NCI-H2196 (cell line): ENCODE results near the gene TIGD3.
"Not testable (repeated sequence)": the region's sequence is repeated elsewhere in the genome, so short reads cannot be mapped to it uniquely, and the experiment has no call there.

ENCODE experiments used
- DNase-seq: peaks from one replicate; lab custom pipeline; 2025; ENCODE audit not compliant: unreplicated experiment; lab: John Stamatoyannopoulos, UW

The TIGD3 gene

GRCh38 chr11:65325435-65325834 is 29.1 kb upstream of the TIGD3 start:
- DNase-seq, result no peak

- DNase-seq, result no peak
Observed at GRCh38 chr11:65327021-65327420, 27.5 kb upstream of the TIGD3 start.

- no peak for DNase-seq
Observed at GRCh38 chr11:65329478-65329877, 25.1 kb upstream of the TIGD3 start.

GRCh38 chr11:65329944-65330403 is 24.6 kb upstream of the TIGD3 start:
- peak; percentile 93 for DNase-seq

- no peak for DNase-seq
Observed at GRCh38 chr11:65330544-65330943, 24.0 kb upstream of the TIGD3 start.

GRCh38 chr11:65332591-65332990 is 22.0 kb upstream of the TIGD3 start:
- DNase-seq, result not testable (repeated sequence)

GRCh38 chr11:65334696-65335295 is 19.8 kb upstream of the TIGD3 start:
- no peak for DNase-seq

- no peak for DNase-seq
Observed at GRCh38 chr11:65338676-65339075, 15.9 kb upstream of the TIGD3 start.

- no peak for DNase-seq
Observed at GRCh38 chr11:65340226-65340625, 14.3 kb upstream of the TIGD3 start.

GRCh38 chr11:65341856-65342255 is 12.7 kb upstream of the TIGD3 start:
- DNase-seq, result no peak

- DNase-seq, result no peak
Observed at GRCh38 chr11:65351511-65351910, 3.0 kb upstream of the TIGD3 start.

- DNase-seq, result peak; percentile 7
Observed at GRCh38 chr11:65352783-65353182, 1.8 kb upstream of the TIGD3 start.

- no peak for DNase-seq
Observed at GRCh38 chr11:65353376-65353775, 1.2 kb upstream of the TIGD3 start.

- no peak for DNase-seq
Observed at GRCh38 chr11:65353900-65354264, 669 bp upstream of the TIGD3 start.

GRCh38 chr11:65355013-65355775 is 643 bp downstream of the TIGD3 start:
- peak; percentile 59 for DNase-seq

- DNase-seq, result no peak
Observed at GRCh38 chr11:65355776-65356393, 1.3 kb downstream of the TIGD3 start.

- no peak for DNase-seq
Observed at GRCh38 chr11:65356394-65356972, 1.9 kb downstream of the TIGD3 start.

- no peak for DNase-seq
Observed at GRCh38 chr11:65357856-65358356, 3.4 kb downstream of the TIGD3 start.

GRCh38 chr11:65362320-65362931 is 7.9 kb downstream of the TIGD3 start:
- no peak for DNase-seq

GRCh38 chr11:65362966-65363365 is 8.4 kb downstream of the TIGD3 start:
- DNase-seq, result no peak

- no peak for DNase-seq
Observed at GRCh38 chr11:65363770-65364169, 9.2 kb downstream of the TIGD3 start.
